Stimulated activated CD8-positive, alpha-beta memory T cell treated with anti-CD3 and anti-CD28 coated beads, Interleukin-4, amount 100 ng/mL, for 1 hour (primary cell): ENCODE measurements around the gene SMARCA2.
A peak's percentile ranks its signal among the peaks of the same experiment; 100 is the strongest.

Source experiments
- DNase-seq, 2 donors: peaks; one replicate each; pipeline ENCODE4 v3.0.0-alpha.2; 2020; ENCODE audit warnings: low read depth in 2 of 2, low spot score in 1 of 2

The SMARCA2 gene

GRCh38 chr9:2015581-2016407 lies 647 bp downstream of the SMARCA2 start:
- DNase-seq: peak; percentile 17 to 30

- DNase-seq: peak; percentile 26 to 27
These were observed 1.5 kb downstream of the SMARCA2 start for GRCh38 chr9:2016408-2017330.

GRCh38 chr9:2017331-2018161 lies 2.4 kb downstream of the SMARCA2 start:
- DNase-seq: peak; percentile 49 to 60

- DNase-seq: no peak
These were observed 3.1 kb downstream of the SMARCA2 start for GRCh38 chr9:2018162-2018643.

GRCh38 chr9:2018764-2019558 lies 3.8 kb downstream of the SMARCA2 start:
- no peak for DNase-seq

DNA sequence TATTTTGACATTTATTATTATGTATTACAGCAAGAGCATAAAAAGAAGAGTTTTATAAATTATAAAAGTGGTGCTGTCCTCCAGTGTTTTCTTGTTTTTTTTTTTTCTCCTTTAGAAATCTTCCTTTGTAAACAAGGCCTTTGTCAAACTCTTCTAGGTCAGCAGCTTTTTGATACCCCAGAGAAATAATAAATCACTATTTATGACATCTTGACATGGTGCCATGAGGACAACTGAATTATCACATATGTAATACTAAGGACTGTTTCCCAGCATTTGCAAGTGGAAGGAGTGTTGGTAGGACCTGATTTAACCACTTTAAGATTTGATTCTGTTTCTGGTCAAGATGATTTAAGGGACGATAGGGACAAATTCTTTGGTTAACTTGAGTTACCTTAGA lies 4.6 kb downstream of the SMARCA2 start:
- DNase-seq: no peak

- no peak for DNase-seq
These were observed 6.6 kb downstream of the SMARCA2 start for GRCh38 chr9:2021731-2022130.

DNA sequence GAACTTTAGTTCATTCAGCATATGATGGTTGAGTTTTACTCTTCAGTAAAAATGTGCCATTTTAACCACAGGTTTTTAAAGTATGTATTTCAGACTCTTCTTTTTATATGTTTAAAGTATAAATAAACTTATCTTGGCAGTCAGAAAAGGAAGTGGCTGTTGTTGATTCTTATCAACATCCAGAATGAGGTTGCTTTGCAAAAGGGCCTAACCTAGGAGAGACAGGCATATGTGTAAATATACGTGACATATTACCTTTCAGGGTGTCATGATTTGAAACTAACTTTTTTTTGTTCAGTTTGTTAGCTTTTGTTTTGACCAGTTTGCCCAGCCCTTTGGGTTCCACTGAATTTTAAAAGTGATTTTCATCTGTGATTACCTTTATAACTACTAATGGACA lies 7.4 kb downstream of the SMARCA2 start:
- DNase-seq: no peak

DNA sequence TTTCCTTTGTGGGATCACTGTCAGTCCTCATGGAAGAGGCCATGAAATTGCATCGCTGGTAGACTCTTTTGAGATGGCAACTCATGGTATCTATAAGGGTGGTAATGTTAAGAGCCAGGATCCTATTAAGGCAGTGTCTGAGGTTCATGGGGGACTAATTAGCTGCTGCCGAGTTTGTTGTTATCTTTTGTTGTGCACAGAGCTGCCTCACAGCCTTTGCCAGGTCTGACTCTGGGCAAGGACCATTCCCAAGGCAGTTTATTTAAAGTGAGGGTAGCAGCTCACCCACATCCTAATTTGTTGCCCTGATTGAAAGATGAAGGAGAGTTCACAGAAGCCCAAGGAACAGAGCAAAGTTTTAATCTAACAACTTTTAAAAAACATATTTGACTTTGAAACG lies 7.9 kb downstream of the SMARCA2 start:
- DNase-seq: no peak

- DNase-seq: no peak
These were observed 8.4 kb downstream of the SMARCA2 start for GRCh38 chr9:2023532-2023931.

GRCh38 chr9:2024888-2025782 lies 10.0 kb downstream of the SMARCA2 start:
- DNase-seq: no peak

DNA sequence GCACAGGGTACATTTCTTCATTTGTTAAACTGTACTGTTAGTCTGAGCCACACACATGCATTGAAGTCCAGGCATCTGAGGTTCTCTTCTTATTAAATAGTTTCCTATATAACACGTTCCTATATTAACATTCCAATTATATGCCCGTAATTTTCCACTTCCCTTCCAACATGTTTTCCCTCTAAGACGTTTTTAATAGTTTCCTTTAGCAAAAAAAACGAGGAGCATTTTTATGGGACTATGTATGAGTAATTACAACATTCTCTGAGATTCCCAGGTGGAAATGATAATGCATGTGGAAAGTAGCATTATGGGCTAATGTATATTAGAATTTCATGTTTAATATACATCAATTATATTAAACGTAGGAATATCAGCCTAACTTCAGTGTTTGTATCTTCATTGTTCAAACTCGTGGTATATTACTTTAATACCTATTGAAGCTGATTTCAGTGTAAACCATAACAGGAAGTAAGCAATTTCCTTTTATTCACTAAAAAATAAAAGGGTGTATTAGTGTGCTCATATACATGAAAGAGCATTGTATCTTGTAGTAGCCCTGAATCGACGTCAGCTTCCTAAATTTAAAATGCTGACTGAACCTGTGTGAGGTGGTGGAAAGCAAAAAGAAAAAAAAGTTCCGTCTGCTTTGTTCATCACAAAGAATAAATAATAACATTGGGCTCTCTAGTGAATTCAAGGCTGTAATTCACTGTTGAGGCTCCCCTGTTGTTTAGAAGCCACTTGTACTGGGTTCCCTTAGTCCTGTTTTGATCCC lies 11.3 kb downstream of the SMARCA2 start:
- DNase-seq: no peak

GRCh38 chr9:2027543-2028160 lies 12.5 kb downstream of the SMARCA2 start:
- no peak for DNase-seq

GRCh38 chr9:2028888-2029287 lies 13.7 kb downstream of the SMARCA2 start:
- DNase-seq: no peak

DNA sequence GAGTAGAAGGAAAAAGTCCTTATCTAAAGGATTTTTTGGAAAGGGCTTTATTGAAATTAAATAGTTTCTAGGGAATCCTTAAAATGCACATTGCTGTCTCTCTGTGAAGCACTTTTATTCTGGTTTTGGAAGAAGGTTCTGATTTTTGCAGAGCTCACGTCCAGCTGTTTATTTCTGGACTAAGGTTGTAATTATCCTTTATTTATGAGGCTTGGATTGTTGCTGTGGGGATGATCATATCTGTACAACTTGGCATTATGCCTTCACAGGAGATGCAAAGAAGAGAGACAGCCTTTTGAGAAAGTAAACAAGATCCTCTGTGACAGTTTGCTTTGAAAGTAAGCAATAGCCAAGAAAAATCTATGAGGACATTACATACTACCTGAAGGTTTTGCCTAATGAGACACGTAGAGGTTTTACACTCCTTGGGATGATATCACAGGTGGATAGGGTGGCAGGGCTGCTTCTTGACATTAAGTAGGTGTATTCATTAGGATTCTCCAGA lies 14.6 kb downstream of the SMARCA2 start:
- no peak for DNase-seq

DNA sequence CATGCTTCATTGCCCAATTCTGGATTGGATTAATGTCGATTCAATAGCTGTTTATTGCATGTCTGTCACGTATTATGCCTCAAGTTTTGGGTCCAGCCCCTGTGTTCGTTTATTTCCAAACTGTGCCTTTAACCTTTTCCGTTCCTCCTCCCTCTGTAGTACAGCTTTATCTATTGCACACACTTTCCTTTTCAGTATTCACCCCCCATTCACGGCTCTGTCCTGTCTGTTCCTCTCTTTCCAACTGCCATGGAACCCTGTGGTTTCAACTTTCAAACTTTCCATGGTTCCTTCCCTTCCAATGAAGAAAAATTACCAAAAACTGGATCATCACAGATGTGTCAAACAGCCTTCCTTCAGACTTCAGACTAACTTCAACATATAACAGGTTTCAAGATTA lies 17.1 kb downstream of the SMARCA2 start:
- DNase-seq: no peak

DNA sequence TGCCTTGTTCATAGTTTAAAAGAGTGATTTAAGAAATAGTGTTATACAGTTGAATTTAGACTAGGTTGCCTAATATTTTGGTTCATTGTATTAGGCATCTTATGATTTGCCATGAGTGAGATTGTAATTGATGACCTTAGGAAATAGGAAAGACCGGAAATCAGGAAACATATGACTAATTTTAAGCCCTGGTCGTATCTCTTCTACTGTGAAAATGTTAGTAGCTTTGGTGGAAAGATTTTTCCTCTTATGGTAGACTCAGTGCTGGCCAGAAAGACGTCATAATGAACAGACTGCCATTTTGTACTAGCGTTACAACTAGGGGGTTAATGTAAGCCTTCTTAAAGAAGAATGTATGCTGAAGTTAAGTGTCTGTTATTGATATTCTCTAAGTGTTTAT lies 21.7 kb downstream of the SMARCA2 start:
- no peak for DNase-seq
